D721Med (cell line): Measurements from ENCODE around the gene EVA1C.
"Not testable (repeated sequence)": the region's sequence is repeated elsewhere in the genome, so short reads cannot be mapped to it uniquely, and the experiment has no call there.

ENCODE experiments used
- DNase-seq: peaks from one replicate; pipeline ENCODE4 v3.0.0; 2011; ENCODE audit warnings: low spot score; ENCODE audit not compliant: insufficient read length
- FAIRE-seq: peaks from 2 replicates; lab custom pipeline; 2011; peaks lifted over from hg19 to GRCh38; lab: Jason Lieb, UNC
- CTCF ChIP-seq: IDR thresholded peaks from 2 replicates; pipeline ENCODE4 v1.5.1; 2012; ENCODE audit warnings: mild to moderate bottlenecking, control low read depth; ENCODE audit not compliant: insufficient read depth; ENCODE audit errors: missing control alignments

The EVA1C gene

GRCh38 chr21:32558106-32558505 is 145.6 kb downstream of the EVA1C start:
- no peak for DNase-seq

GRCh38 chr21:32559006-32559610 is 146.6 kb downstream of the EVA1C start:
- no peak for FAIRE-seq
- no peak for DNase-seq
- no peak for TF ChIP-seq CTCF

More at GRCh38 chr21:32558106-32558505, 145.6 kb downstream of the EVA1C start:
- no peak for FAIRE-seq
- no peak for TF ChIP-seq CTCF

- no peak for TF ChIP-seq CTCF
- DNase-seq, result no peak
- FAIRE-seq, result no peak
Measured at GRCh38 chr21:32560896-32561295, 148.4 kb downstream of the EVA1C start.

- not testable (repeated sequence) for FAIRE-seq, DNase-seq
Measured at GRCh38 chr21:32561476-32561875, 149.0 kb downstream of the EVA1C start.

GRCh38 chr21:32562426-32562825 is 149.9 kb downstream of the EVA1C start:
- FAIRE-seq, result no peak
- peak; percentile 30 for TF ChIP-seq CTCF
- DNase-seq, result no peak

- TF ChIP-seq CTCF, result no peak
- no peak for FAIRE-seq
- DNase-seq, result no peak
Measured at GRCh38 chr21:32562915-32563314, 150.4 kb downstream of the EVA1C start.
